Measurements from ENCODE around the gene PRELID1. TPM values are rescaled to one million over a fixed set of nuclear protein-coding genes. Genes with fewer than 3 reads are reported as not detected.

Gene PRELID1
- total RNA-seq, 1 experiment from 2014 or later, result 275 TPM

DNA sequence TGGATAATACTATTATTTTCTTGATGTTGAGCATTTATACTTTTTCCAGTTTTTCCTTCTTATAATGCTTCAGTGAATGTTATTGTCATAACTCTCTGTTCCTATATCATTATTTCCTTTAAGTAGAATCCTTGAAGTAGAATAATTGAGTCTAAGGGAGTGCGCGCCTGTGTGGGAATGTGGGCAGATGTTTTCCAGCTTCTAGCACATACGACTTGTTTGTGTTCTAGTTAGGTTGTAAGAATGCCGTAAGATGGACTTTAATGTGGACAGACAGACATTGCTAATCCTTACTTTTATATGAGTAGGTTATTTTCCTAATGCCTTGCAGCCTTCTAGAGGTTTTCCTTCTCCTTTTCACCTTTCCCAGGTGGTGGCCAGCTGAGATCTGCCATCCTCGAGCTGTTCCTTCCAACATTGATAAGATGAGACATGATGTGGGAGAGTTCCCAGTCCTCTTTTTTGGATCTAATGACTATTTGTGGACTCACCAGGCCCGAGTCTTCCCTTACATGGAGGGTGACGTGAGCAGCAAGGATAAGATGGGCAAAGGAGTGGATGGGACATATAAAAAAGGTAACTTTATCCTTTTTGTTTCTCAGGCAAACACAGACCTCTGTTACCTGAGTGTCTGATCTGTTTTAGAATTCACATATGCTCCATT lies 34.2 kb upstream of the PRELID1 start:
- TF ChIP-seq, protein P1, sequence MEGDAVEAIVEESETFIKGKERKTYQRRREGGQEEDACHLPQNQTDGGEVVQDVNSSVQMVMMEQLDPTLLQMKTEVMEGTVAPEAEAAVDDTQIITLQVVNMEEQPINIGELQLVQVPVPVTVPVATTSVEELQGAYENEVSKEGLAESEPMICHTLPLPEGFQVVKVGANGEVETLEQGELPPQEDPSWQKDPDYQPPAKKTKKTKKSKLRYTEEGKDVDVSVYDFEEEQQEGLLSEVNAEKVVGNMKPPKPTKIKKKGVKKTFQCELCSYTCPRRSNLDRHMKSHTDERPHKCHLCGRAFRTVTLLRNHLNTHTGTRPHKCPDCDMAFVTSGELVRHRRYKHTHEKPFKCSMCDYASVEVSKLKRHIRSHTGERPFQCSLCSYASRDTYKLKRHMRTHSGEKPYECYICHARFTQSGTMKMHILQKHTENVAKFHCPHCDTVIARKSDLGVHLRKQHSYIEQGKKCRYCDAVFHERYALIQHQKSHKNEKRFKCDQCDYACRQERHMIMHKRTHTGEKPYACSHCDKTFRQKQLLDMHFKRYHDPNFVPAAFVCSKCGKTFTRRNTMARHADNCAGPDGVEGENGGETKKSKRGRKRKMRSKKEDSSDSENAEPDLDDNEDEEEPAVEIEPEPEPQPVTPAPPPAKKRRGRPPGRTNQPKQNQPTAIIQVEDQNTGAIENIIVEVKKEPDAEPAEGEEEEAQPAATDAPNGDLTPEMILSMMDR (IDR thresholded peaks at IDR 0.05), result no peak
- TF ChIP-seq TCF7L2 (IDR thresholded peaks at IDR 0.05; ENCODE audit: low read depth, low read length) (no peak), SIN3A (IDR thresholded peaks at IDR 0.05; ENCODE audit: borderline replicate concordance, insufficient read depth, low read depth, low read length) (no peak), POLR2AphosphoS5 (IDR thresholded peaks at IDR 0.05; ENCODE audit: low read depth, low read length) (no peak)
- TF ChIP-seq, protein P2, sequence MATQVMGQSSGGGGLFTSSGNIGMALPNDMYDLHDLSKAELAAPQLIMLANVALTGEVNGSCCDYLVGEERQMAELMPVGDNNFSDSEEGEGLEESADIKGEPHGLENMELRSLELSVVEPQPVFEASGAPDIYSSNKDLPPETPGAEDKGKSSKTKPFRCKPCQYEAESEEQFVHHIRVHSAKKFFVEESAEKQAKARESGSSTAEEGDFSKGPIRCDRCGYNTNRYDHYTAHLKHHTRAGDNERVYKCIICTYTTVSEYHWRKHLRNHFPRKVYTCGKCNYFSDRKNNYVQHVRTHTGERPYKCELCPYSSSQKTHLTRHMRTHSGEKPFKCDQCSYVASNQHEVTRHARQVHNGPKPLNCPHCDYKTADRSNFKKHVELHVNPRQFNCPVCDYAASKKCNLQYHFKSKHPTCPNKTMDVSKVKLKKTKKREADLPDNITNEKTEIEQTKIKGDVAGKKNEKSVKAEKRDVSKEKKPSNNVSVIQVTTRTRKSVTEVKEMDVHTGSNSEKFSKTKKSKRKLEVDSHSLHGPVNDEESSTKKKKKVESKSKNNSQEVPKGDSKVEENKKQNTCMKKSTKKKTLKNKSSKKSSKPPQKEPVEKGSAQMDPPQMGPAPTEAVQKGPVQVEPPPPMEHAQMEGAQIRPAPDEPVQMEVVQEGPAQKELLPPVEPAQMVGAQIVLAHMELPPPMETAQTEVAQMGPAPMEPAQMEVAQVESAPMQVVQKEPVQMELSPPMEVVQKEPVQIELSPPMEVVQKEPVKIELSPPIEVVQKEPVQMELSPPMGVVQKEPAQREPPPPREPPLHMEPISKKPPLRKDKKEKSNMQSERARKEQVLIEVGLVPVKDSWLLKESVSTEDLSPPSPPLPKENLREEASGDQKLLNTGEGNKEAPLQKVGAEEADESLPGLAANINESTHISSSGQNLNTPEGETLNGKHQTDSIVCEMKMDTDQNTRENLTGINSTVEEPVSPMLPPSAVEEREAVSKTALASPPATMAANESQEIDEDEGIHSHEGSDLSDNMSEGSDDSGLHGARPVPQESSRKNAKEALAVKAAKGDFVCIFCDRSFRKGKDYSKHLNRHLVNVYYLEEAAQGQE (IDR thresholded peaks at IDR 0.05; ENCODE audit: insufficient read depth in 1 of 2, low read depth in 2 of 2, low read length in 1 of 2), result no peak
- Histone ChIP-seq H3K27me3 (ENCODE audit: control insufficient read depth, insufficient read depth, low read length) (no peaks in the 10 kb centered on the region), H3K4me1 (ENCODE audit: control insufficient read depth, insufficient read depth, low read length) (no peaks in the 10 kb centered on the region), H3K36me3 (ENCODE audit: control insufficient read depth, insufficient read depth, low read length) (peaks cover 21% of the 10 kb centered on the region), H3K9me3 (ENCODE audit: control insufficient read depth, insufficient read depth, low read depth, low read length) (no peaks in the 10 kb centered on the region), H3K27ac (ENCODE audit: low read length) (no peak overlapping the region), H3K4me3 (ENCODE audit: low read depth in 2 of 2, low read length in 2 of 2) (no peak overlapping the region)
- intact Hi-C loops (cut with micrococcal nuclease; ENCODE audit: unreplicated experiment) (no loop called here), in situ Hi-C loops (cut with HindIII; ENCODE audit: low pct_unique_long_range_greater_than_20kb, low sequenced_read_pairs) (no loop called here)
- ATAC-seq (no peak), DNase-seq (ENCODE audit: low read depth, low spot score) (no peak)
- ChIA-PET CTCF (no interaction called here), POLR2A (no interaction called here)
- no TSS peak for BruUV-seq (replicated peaks)

DNA sequence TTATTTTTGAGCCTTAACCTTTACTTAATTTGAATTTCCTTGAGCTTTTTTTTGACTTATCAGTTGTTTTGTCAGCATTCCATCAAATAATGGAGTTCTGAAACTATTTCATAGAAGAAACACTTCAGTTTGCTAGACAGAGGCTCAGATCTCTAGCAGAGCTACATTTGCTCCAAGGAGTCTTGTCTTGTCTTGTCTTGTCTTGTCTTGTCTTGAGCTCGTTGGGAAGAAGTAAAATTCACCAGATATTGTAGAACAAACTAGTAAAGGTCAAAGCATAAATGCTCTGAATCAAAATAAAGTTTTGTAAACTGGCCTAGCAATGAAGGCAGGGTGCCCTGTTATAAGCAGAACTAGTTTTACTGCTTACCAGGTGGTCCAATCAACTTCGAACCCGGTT lies 33.6 kb upstream of the PRELID1 start:
- peaks cover 21% of the 10 kb centered on the region for H3K36me3 ChIP-seq (ENCODE audit: control insufficient read depth, insufficient read depth, low read length)
- ATAC-seq, result no peak
- in situ Hi-C loops (cut with HindIII; ENCODE audit: low pct_unique_long_range_greater_than_20kb, low sequenced_read_pairs) (no loop called here), intact Hi-C loops (cut with micrococcal nuclease; ENCODE audit: unreplicated experiment) (no loop called here)
- ChIA-PET CTCF (no interaction called here), POLR2A (no interaction called here)
- no peaks in the 10 kb centered on the region for H3K27me3 ChIP-seq (ENCODE audit: control insufficient read depth, insufficient read depth, low read length)
- H3K4me1 ChIP-seq (ENCODE audit: control insufficient read depth, insufficient read depth, low read length), result no peaks in the 10 kb centered on the region
- H3K4me3 ChIP-seq (ENCODE audit: low read depth in 2 of 2, low read length in 2 of 2), result no peak overlapping the region
- BruUV-seq (replicated peaks), result no TSS peak
- no peak overlapping the region for H3K27ac ChIP-seq (ENCODE audit: low read length)
- TF ChIP-seq, protein P2 (IDR thresholded peaks at IDR 0.05; ENCODE audit: insufficient read depth in 1 of 2, low read depth in 2 of 2, low read length in 1 of 2), result no peak
- no peak for TF ChIP-seq SIN3A (IDR thresholded peaks at IDR 0.05; ENCODE audit: borderline replicate concordance, insufficient read depth, low read depth, low read length)
- no peaks in the 10 kb centered on the region for H3K9me3 ChIP-seq (ENCODE audit: control insufficient read depth, insufficient read depth, low read depth, low read length)
- no peak for DNase-seq (ENCODE audit: low read depth, low spot score)

All from Panc1 (cell line).